Inferior parietal cortex (tissue), 1 donor: Measurements from ENCODE around the gene TMEM170A.
A peak's percentile ranks its signal among the peaks of the same experiment; 100 is the strongest.
"Not testable (repeated sequence)": the region's sequence is repeated elsewhere in the genome, so short reads cannot be mapped to it uniquely, and the experiment has no call there.

Experiments
- DNase-seq: peaks from one replicate; pipeline ENCODE4 v3.0.0-alpha.2; 2016; ENCODE audit errors: extremely low spot score

The TMEM170A gene

DNA sequence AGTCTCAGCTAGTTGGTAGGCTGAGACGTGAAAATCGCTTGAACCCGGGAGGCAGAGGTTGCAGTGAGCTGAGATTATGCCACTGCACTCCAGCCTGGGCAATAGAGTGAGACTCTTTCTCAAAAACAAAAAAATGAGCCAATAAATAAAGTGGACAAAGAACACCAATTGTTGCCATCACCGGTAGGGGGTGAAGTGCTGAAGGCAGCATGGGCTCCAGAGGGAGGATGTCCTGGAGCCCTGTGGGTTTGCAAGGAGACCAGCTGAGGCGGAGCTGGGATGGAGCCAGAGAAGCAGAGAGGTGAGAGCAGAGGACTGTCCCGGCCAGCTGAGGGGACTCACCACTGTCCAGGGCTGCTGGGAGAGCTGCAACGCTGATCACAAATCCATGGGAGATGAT lies 17.0 kb upstream of the TMEM170A start:
- no peak for DNase-seq

- DNase-seq = no peak
These were observed 15.0 kb upstream of the TMEM170A start for GRCh38 chr16:75479421-75479990.

DNA sequence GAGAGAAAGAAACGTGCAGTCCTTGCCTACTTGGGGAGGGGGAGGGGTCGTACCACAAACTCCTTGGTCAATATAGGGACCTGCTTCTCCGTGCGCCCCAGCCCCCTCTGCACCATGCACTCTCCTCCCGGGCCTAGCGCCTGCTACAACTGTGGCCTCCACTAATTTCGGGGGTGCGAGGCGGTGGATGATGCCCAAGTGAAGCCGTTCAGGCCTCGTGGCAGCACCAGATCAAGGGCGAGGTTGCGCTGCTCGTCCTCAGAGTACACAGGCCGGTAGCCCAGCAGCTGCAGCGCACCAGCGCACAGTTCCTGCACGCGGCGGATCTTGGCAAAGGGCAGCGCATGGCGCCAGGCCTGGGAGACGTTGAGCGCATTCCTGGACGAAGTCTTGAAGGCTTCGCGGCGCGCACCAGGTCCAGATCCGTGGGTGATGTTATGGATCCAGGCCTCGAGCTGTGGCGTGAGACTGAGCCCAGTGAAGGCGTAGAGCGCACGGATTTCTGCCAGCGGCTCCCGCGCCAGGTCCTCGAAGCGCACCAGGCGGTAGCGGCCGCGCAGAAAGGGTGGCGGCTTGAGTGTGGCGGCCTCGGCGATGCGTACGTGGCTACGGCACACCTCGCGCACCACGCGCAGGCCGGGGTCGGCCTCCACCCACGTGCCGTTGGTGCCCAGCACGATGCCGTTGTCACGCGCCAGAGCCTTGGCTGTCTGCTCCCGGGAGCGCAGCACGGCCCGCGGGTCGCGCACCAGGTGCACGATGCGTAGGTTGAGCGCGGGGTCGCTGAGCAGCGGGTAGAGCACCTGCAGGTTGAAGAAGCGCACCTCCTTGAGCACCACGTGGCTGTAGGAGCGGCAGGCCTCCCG lies 14.2 kb upstream of the TMEM170A start:
- DNase-seq = no peak

- no peak for DNase-seq
These were observed 13.4 kb upstream of the TMEM170A start for GRCh38 chr16:75477680-75478473.

- no peak for DNase-seq
These were observed 12.3 kb upstream of the TMEM170A start for GRCh38 chr16:75476817-75477216.

DNA sequence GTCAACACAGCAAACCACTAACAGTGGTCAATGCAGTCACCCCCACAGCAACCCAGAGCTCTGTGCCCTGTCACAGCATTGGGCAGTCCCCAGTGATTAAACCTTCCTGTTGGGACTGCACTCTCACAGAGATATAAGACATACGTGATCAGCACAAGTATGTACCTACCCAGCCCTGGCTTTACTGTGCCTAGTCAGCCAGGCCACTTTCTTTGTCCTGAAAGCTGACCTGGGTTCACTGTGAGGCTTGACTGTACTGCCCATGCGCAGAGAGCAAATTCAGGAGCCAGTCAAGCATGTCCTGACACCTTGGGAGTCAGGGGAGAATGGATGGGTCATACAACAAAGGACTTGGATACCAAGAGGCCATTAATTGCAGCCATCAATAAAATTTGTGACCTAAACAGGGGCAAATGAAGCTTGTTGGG lies 10.9 kb upstream of the TMEM170A start:
- no peak for DNase-seq

DNA sequence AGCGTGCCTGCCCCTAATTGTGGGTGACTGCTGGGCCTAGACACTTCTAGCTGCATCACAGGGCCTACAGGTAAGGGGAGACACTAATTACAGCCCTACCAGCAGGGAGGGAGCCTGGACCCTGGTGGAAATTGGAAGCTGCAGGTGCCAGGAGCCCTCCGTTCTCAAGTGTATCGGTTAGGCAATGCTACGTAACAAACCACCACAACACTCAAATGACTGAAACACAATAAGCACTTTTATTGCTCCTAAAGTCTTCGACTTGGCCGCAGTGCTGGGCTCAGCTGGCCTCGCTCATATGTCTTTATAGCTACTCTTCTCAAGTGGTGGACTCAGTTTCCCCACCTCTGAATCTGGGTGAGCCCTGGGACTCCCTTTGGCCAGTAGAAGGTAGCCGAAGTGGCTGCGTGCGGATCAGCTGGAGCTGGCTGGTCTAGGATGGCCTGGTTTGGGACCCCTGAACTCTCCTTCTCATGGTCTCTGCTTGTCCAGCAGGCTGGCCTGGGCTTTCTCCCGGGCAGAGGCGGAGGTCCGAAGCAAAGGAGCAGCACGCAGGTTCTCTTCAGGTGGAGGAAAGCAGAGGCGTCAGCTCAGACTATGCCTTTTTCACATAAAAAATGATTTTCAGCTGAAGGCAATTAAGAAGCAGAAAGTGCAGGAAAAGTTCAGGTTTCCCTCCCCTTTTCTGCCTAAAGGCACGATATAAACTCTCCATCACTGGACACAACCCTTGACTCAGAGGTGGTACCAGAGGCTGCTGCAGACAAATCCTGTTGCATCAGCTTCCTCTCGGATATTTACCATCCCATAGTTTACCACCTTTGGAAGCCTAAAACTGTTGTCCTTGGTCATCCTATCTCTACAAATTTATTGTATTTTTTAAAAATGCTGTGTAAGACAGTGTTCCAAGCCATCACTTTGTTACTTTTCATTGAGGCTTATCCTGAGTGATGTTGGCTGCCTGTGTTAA lies 8.7 kb upstream of the TMEM170A start:
- no peak for DNase-seq

- DNase-seq = peak; percentile 84
These were observed 7.5 kb upstream of the TMEM170A start for GRCh38 chr16:75471723-75472633.

GRCh38 chr16:75466760-75467159 lies 2.3 kb upstream of the TMEM170A start:
- DNase-seq = no peak

GRCh38 chr16:75463389-75464121 lies 934 bp downstream of the TMEM170A start:
- DNase-seq = peak; percentile 36

DNA sequence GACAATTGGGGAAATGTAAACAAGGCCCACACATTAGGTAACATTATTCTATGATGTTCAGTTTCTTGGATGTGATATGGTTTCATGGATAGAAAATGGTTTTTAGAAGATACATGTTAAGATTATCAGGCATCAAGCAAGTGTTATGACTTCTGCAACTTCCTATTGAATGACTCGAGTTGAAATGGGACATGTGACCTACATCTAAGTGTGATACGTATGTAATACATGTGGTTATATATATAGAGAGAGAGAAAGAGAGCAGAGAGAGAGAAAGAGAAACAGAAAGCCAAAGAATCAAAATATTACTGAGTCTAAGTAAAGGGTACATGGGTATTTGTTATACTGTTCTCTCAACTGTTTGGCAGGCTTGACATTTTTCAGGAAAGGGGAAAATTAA lies 1.7 kb downstream of the TMEM170A start:
- no peak for DNase-seq

DNA sequence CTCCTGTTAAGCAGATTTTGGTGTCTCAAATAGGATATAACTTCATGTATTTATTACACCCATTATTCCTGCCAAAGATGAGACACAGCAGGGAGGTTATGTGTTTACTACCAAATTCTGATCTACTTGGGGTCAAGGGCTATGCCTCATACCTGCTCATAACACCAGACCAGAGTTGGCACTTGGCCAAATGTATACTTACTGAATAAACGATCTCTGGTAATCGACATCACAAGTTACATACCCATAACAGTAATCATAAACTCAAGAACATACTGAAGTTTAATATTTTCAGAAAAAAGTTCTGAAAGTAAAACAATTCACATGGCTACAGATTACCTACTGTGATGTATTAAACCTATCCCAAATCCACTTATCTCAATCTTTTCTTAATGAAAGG lies 2.9 kb downstream of the TMEM170A start:
- DNase-seq = no peak

- DNase-seq = no peak
These were observed 4.0 kb downstream of the TMEM170A start for GRCh38 chr16:75460446-75460845.

DNA sequence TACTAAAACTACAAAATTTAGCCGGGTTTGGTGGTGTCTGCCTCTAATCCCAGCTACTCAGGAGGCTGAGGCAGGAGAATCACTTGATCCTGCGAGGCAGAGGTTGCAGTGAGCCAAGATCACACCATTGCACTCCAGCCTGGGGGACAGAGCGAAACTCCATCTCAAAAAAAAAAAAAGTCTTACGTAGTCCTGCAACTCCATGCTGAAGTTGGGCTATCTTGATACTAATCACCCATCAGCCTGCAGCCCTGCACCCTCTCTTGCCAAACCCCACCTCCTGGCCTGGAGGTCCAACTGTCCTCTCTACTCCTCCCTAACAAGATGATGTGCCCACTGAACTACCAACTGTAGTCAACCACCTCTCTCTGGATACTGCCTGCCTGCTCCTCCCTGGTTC lies 4.8 kb downstream of the TMEM170A start:
- DNase-seq = no peak

GRCh38 chr16:75458439-75458838 lies 6.0 kb downstream of the TMEM170A start:
- no peak for DNase-seq

DNA sequence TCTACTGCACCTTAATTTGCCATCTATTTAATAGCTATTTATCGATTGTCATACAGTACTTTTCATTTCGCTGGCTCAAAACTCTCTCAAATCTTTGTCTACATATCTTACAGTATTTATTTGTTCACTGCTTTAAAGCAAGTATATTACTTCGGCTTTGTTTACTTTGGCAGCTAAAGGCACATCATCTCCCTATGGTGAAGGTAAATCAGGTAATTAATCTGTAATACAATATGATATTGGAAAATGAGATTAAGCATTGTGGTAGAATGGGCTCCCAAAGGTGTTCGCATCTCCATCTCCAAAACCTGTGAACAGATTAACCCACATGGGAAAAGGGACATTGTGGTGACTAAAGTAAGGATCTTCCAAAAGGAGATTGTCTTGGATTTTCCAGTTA lies 6.5 kb downstream of the TMEM170A start:
- DNase-seq = no peak

GRCh38 chr16:75457485-75458021 lies 6.9 kb downstream of the TMEM170A start:
- DNase-seq = no peak

- no peak for DNase-seq
These were observed 7.5 kb downstream of the TMEM170A start for GRCh38 chr16:75456971-75457370.

DNA sequence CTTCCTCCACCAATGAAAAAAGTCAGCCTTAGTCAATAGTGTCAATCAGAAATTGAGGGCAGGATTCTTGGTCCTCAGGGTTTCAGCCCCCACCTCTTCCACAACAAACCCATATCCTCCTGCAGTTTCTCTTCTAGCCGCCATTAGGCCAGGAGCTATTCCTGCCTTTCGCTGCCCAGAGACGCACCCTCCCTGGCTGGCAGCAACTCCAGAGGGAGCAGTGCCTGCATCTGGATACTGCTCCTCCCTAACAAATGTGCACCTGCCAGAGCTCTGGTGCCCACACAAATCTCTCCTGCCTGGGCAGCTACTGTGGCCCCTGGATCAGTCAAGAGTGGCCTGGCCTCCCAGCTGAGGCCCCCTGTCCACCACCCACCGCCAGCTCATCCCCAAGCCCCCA lies 8.0 kb downstream of the TMEM170A start:
- not testable (repeated sequence) for DNase-seq
